NCI-H748 (cell line): ENCODE data around the gene HPCA.
"Not testable (repeated sequence)": the region's sequence is repeated elsewhere in the genome, so short reads cannot be mapped to it uniquely, and the experiment has no call there.

Source experiments
- DNase-seq: peaks from one replicate; lab custom pipeline; 2025; ENCODE audit not compliant: unreplicated experiment; lab: John Stamatoyannopoulos, UW

HPCA gene

GRCh38 chr1:32900956-32901822 lies 14.9 kb downstream of the HPCA start, which contains the start of gene TMEM54:
TMEM54 (minus strand) TSS chr1:32901389; CDS start chr1:32901238, 151 bp downstream.
- DNase-seq: peak; percentile 53

- no peak for DNase-seq
These were observed 15.7 kb downstream of the HPCA start for GRCh38 chr1:32901823-32902534.

- DNase-seq: no peak
These were observed 16.2 kb downstream of the HPCA start for GRCh38 chr1:32902535-32902920.

GRCh38 chr1:32903991-32904785 lies 17.9 kb downstream of the HPCA start:
- DNase-seq: no peak

GRCh38 chr1:32904797-32905196 lies 18.5 kb downstream of the HPCA start:
- peak; percentile 16 for DNase-seq

- DNase-seq: not testable (repeated sequence)
These were observed 19.3 kb downstream of the HPCA start for GRCh38 chr1:32905588-32905987.

GRCh38 chr1:32906654-32907053 lies 20.4 kb downstream of the HPCA start:
- DNase-seq: no peak

GRCh38 chr1:32907435-32907834 lies 21.1 kb downstream of the HPCA start:
- DNase-seq: no peak

GRCh38 chr1:32910319-32910718 lies 24.0 kb downstream of the HPCA start:
- DNase-seq: no peak

GRCh38 chr1:32915766-32916706 lies 29.7 kb downstream of the HPCA start:
- no peak for DNase-seq

GRCh38 chr1:32917521-32917920 lies 31.2 kb downstream of the HPCA start:
- DNase-seq: no peak

GRCh38 chr1:32918179-32918578 lies 31.9 kb downstream of the HPCA start:
- DNase-seq: no peak

- DNase-seq: no peak
These were observed 33.8 kb downstream of the HPCA start for GRCh38 chr1:32919811-32920733.

- no peak for DNase-seq
These were observed 34.5 kb downstream of the HPCA start for GRCh38 chr1:32920833-32921232.

- DNase-seq: no peak
These were observed 38.6 kb downstream of the HPCA start for GRCh38 chr1:32924881-32925344.

- no peak for DNase-seq
These were observed 39.3 kb downstream of the HPCA start for GRCh38 chr1:32925403-32926162.

GRCh38 chr1:32926562-32926961 lies 40.3 kb downstream of the HPCA start:
- DNase-seq: no peak

GRCh38 chr1:32927441-32927840 lies 41.1 kb downstream of the HPCA start:
- no peak for DNase-seq
